B cell (primary cell): ENCODE data around the gene SPOP. TPM values are rescaled to one million over a fixed set of nuclear protein-coding genes. Genes with fewer than 3 reads are reported as not detected.

ENCODE experiments used
- ATAC-seq: fragments of 200-7000 bp; cut with Tn5 transposase; one replicate; pipeline ENCODE4 v1.10.0; 2021; ENCODE audit warnings: low read depth, mild to moderate bottlenecking, moderate number of reproducible peaks, moderate library complexity
- CTCF ChIA-PET: fragments of 350-600 bp; sonication (Branson Sonifier 250); formaldehyde crosslinking; loops from one replicate; lab custom pipeline; 2021; ENCODE audit warnings: antibody characterized with exemption, inconsistent platforms; lab: Charles Lee
- POLR2A ChIA-PET: fragments of 350-600 bp; sonication (Branson Sonifier 250); formaldehyde crosslinking; loops from one replicate; lab custom pipeline; 2021; ENCODE audit warnings: antibody characterized with exemption; lab: Charles Lee
- DNase-seq: peaks from one replicate; pipeline ENCODE4 v3.0.0; 2013
- H2AFZ ChIP-seq: 2 replicates; pipeline ENCODE4 v1.6.1; 2012; ENCODE audit warnings: mild to moderate bottlenecking, low read depth, low read length; ENCODE audit not compliant: insufficient read depth, poor library complexity, severe bottlenecking
- H3K27ac ChIP-seq, 2 donors: 1 replicate in 1 of 2; 2 replicates in 1 of 2; pipeline ENCODE4 v1.5.1; 2012 to 2013; ENCODE audit warnings: low read length in 2 of 2, mild to moderate bottlenecking in 2 of 2, moderate library complexity in 1 of 2
- H3K27me3 ChIP-seq, 4 experiments: fragments of 200-600 bp in 1 of 4; sonication (generic) in 1 of 4; replicated peaks in 1 of 4; 1 replicate in 2 of 4; 2 replicates in 2 of 4; pipeline versions ENCODE4 v1.6.1 to v1.7.0; 2013 to 2016; ENCODE audit warnings: low read length in 3 of 4, mild to moderate bottlenecking in 2 of 4, mixed read lengths in 1 of 4, moderate library complexity in 1 of 4; ENCODE audit not compliant: insufficient read depth in 4 of 4, control insufficient read depth in 3 of 4; ENCODE audit errors: control extremely low read depth in 1 of 4
- H3K36me3 ChIP-seq, 2 experiments: replicated peaks in 1 of 2; 1 replicate in 1 of 2; 2 replicates in 1 of 2; pipeline versions ENCODE4 v1.6.1 to v1.7.1; 2013; ENCODE audit warnings: low read length in 1 of 2; ENCODE audit not compliant: insufficient read depth in 2 of 2, control insufficient read depth in 1 of 2; ENCODE audit errors: control extremely low read depth in 1 of 2, extremely low read depth in 1 of 2
- H3K4me1 ChIP-seq, 2 donors: fragments of 200-600 bp in 1 of 2; sonication (generic) in 1 of 2; 1 replicate in 1 of 2; 2 replicates in 1 of 2; pipeline versions ENCODE4 v1.5.1 to v1.6.1; 2013 to 2017; ENCODE audit warnings: low read length in 2 of 2; ENCODE audit not compliant: control insufficient read depth in 2 of 2, insufficient read depth in 2 of 2
- H3K4me2 ChIP-seq: replicated peaks from 2 replicates; pipeline ENCODE3; 2012; ENCODE audit warnings: mild to moderate bottlenecking, low read depth, low read length; ENCODE audit not compliant: poor library complexity, severe bottlenecking
- H3K4me3 ChIP-seq, 5 experiments: fragments of 200-600 bp in 1 of 5; sonication (generic) in 1 of 5; 1 replicate in 3 of 5; 2 replicates in 2 of 5; pipeline versions ENCODE4 v1.5.1 to v1.7.0; 2011 to 2016; ENCODE audit warnings: low read length in 4 of 5, mild to moderate bottlenecking in 4 of 5, low read depth in 2 of 5, control low read depth in 1 of 5, moderate library complexity in 1 of 5; ENCODE audit not compliant: insufficient read depth in 1 of 5; ENCODE audit errors: control extremely low read depth in 1 of 5, extremely low read depth in 1 of 5
- H3K79me2 ChIP-seq: fragments of 200-600 bp; sonication (generic); one replicate; pipeline ENCODE4 v1.6.0; 2016; ENCODE audit warnings: low read length; ENCODE audit not compliant: control insufficient read depth, insufficient read depth
- H3K9ac ChIP-seq: fragments of 200-600 bp; sonication (generic); 2 replicates; pipeline ENCODE4 v1.6.1; 2017; ENCODE audit warnings: mild to moderate bottlenecking, low read length, moderate library complexity
- H3K9me3 ChIP-seq, 3 donors: one replicate each; pipeline versions ENCODE4 v1.6.1 to v1.7.1; 2013; ENCODE audit warnings: low read length in 2 of 3; ENCODE audit not compliant: control insufficient read depth in 2 of 3, insufficient read depth in 1 of 3; ENCODE audit errors: control extremely low read depth in 1 of 3
- H4K20me1 ChIP-seq: 2 replicates; pipeline ENCODE4 v1.6.0; 2012; ENCODE audit warnings: mild to moderate bottlenecking, low read length; ENCODE audit not compliant: insufficient read depth, control insufficient read depth, poor library complexity, severe bottlenecking
- H3K27ac Mint-ChIP-seq: one replicate; pipeline ENCODE4 v1.8.0; 2021; ENCODE audit warnings: mixed read lengths
- H3K27me3 Mint-ChIP-seq: one replicate; pipeline ENCODE4 v1.8.0; 2021; ENCODE audit warnings: mixed read lengths
- H3K4me1 Mint-ChIP-seq: one replicate; pipeline ENCODE4 v1.8.0; 2021; ENCODE audit warnings: mixed read lengths
- H3K4me3 Mint-ChIP-seq: one replicate; pipeline ENCODE4 v1.8.0; 2021; ENCODE audit warnings: mixed read lengths
- H3K9me3 Mint-ChIP-seq: one replicate; pipeline ENCODE4 v1.8.0; 2022; ENCODE audit warnings: mixed read lengths; ENCODE audit not compliant: insufficient read depth
- CTCF ChIP-seq: fragments of 200-600 bp; IDR thresholded peaks from one replicate; pipeline ENCODE4 v1.8.0; 2022; ENCODE audit warnings: antibody characterized with exemption, mild to moderate bottlenecking
- EZH2 ChIP-seq: IDR thresholded peaks from 2 replicates; pipeline ENCODE4 v1.6.1; 2012; ENCODE audit warnings: borderline replicate concordance, low read depth, mild to moderate bottlenecking, moderate library complexity, low read length; ENCODE audit not compliant: insufficient read depth, poor library complexity, severe bottlenecking
- WGBS: methylation state at CpG from one replicate; pipeline ENCODE4 v1.1.5; 2013; ENCODE audit warnings: missing lambda C conversion rate; ENCODE audit not compliant: insufficient coverage; 5-methylcytosine and 5-hydroxymethylcytosine counted together
- intact Hi-C: fragments of 100-400 bp; cut with micrococcal nuclease; formaldehyde crosslinking; loops from one replicate; pipeline ENCODE4 v1.10.0; 2022
- polyA plus RNA-seq: library from polyadenylated mRNA; depleted of rRNA; stranded (reverse); fragments of >200 nt; gene quantifications from 2 replicates; pipeline ENCODE4 v1.2.3, GENCODE V29; 2012
- total RNA-seq, 2 donors: library from RNA; stranded (reverse); fragments of 120-200 nt in 1 of 2; gene quantifications; 1 replicate in 1 of 2; 2 replicates in 1 of 2; pipeline versions ENCODE4 v1.2.3 to v1.2.4, GENCODE V29; 2013 to 2022

Gene SPOP
- total and polyA plus RNA-seq, 2 donors (not counting 1 experiment from before 2014, with no cell fraction given), result 27.0 to 72.1 TPM

- CTCF ChIA-PET, result interaction anchor here (0.6 to 24.9 kb wide), 31 partner anchors 9 to 949 kb away, joined by 3 to 485 read pairs (median 4); partner anchors contain the start of genes NXPH3, SLC35B1 and SPOP
- Histone ChIP-seq H3K9me3 (no peaks in the 10 kb centered on the region), H3K4me1 (peaks cover 16 to 19% of the 10 kb centered on the region in 2 donors), H3K27me3 (no peaks in the 10 kb centered on the region), H3K4me3 (no peak overlapping the region), H3K36me3 (peaks cover 0 to 14% of the 10 kb centered on the region in 2 experiments), H3K79me2 (no peaks in the 10 kb centered on the region), H3K4me2 (peak overlapping the region; percentile 16), H3K27ac (peak overlapping the region in 1 of 2 donors; percentile 47), H3K9ac (no peak overlapping the region), H2AFZ (peak overlapping the region; percentile 64), H4K20me1 (no peaks in the 10 kb centered on the region)
- WGBS, result 31% methylated on average over 7 of the region's 8 CpGs
- POLR2A ChIA-PET, result interaction anchor here (1.0 to 1.5 kb wide), 2 partner anchors 12 to 129 kb away, joined by 4 to 5 read pairs; partner anchors contain the start of gene SLC35B1
- H3K9me3 Mint-ChIP-seq, result no peaks in the 10 kb centered on the region
- peaks cover 17% of the 10 kb centered on the region for H3K4me1 Mint-ChIP-seq
- intact Hi-C loops, result no loop called here
- peak; percentile 48 for ATAC-seq
- no peak overlapping the region for H3K4me3 Mint-ChIP-seq
- no peak for TF ChIP-seq EZH2
- no peak for TF ChIP-seq CTCF
- peak overlapping the region; percentile 46 for H3K27ac Mint-ChIP-seq
- DNase-seq, result peak; percentile 61
- peaks cover 2% of the 10 kb centered on the region for H3K27me3 Mint-ChIP-seq
Observed at GRCh38 chr17:49696233-49696761, 18.4 kb upstream of the SPOP start.

GRCh38 chr17:49695698-49696232, 17.9 kb upstream of the SPOP start:
- POLR2A ChIA-PET, result interaction anchor here (1.0 to 1.5 kb wide), 2 partner anchors 12 to 128 kb away, joined by 4 to 5 read pairs; partner anchors contain the start of gene SLC35B1
- Histone ChIP-seq H4K20me1 (no peaks in the 10 kb centered on the region), H3K27ac (peak overlapping the region in 1 of 2 donors; percentile 47), H3K79me2 (no peaks in the 10 kb centered on the region), H3K4me1 (peaks cover 16 to 19% of the 10 kb centered on the region in 2 donors), H3K36me3 (peaks cover 0 to 8% of the 10 kb centered on the region in 2 experiments), H3K27me3 (no peaks in the 10 kb centered on the region), H3K9me3 (no peaks in the 10 kb centered on the region), H2AFZ (peak overlapping the region; percentile 64), H3K9ac (no peak overlapping the region), H3K4me2 (peak overlapping the region; percentile 16), H3K4me3 (no peak overlapping the region)
- no peak overlapping the region for H3K4me3 Mint-ChIP-seq
- WGBS, result 0% methylated on average over 1 of the region's 5 CpGs
- TF ChIP-seq CTCF (peak; percentile 59), EZH2 (no peak)
- no peak overlapping the region for H3K27ac Mint-ChIP-seq
- CTCF ChIA-PET, result interaction anchor here (0.6 to 24.9 kb wide), 31 partner anchors 8 to 302 kb away, joined by 3 to 485 read pairs (median 4); partner anchors contain the start of genes NXPH3, SLC35B1 and SPOP
- H3K4me1 Mint-ChIP-seq, result peaks cover 17% of the 10 kb centered on the region
- ATAC-seq (no peak), DNase-seq (no peak)
- intact Hi-C loops, result loop anchor here (1.0 kb wide), 2 partner anchors 17 to 125 kb away; partner anchors contain the start of gene SPOP
- peaks cover 3% of the 10 kb centered on the region for H3K27me3 Mint-ChIP-seq
- H3K9me3 Mint-ChIP-seq, result no peaks in the 10 kb centered on the region
